GM19452 (cell line): Measurements from ENCODE around the gene DNAJC21.

Experiments used
- ATAC-seq: cut with Tn5 transposase; IDR thresholded peaks from one replicate; pipeline ENCODE4 v1.9.1; 2021; ENCODE audit not compliant: unreplicated experiment

The DNAJC21 gene

GRCh38 chr5:34929134-34929719 is at the start of gene DNAJC21:
DNAJC21 (plus strand) TSS chr5:34929559; CDS start chr5:34929820, 261 bp downstream.
- ATAC-seq: peak; percentile 81

GRCh38 chr5:34881246-34881645 is 48.1 kb upstream of the DNAJC21 start:
- ATAC-seq: no peak

GRCh38 chr5:34886392-34887119 is 42.8 kb upstream of the DNAJC21 start:
- no peak for ATAC-seq

DNA sequence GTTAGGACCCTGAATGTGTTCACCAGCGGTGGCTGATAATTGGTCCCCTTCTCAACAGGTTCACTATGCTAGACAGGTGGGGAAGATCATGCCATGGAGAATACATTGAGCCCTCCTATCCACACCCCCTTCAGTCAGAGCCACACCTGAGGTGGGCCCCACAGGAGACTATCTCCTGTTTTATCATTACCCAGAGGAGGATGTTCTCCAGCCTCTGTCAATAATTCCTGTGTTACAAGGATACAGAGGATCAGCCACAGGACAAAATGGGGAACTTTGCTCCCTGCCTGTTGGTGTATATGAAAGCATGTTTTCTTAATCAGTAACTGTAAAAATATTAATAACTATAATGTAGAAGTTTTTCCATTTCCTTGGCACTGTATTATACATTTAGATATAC is 40.0 kb upstream of the DNAJC21 start:
- no peak for ATAC-seq

GRCh38 chr5:34891981-34892380 is 37.4 kb upstream of the DNAJC21 start:
- no peak for ATAC-seq

- ATAC-seq: no peak
These were observed 36.9 kb upstream of the DNAJC21 start for GRCh38 chr5:34892414-34892813.

DNA sequence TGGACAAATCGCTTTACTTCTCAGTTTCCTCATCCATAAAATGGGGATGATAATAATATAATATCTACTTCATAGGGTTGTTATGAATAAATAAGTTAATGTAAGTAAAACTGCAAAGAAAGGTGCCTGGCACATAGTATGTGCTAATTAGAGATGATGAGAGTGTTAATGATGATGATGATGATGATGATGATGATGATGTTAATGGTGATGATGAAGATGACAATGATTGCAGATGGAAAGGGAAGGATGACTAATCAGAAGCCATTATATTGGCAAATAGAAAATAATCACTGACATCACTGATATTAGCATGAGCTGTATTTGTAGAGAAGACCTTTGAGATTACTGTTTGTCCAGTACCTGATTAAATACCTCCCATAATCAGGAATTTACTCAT is 34.6 kb upstream of the DNAJC21 start:
- no peak for ATAC-seq

DNA sequence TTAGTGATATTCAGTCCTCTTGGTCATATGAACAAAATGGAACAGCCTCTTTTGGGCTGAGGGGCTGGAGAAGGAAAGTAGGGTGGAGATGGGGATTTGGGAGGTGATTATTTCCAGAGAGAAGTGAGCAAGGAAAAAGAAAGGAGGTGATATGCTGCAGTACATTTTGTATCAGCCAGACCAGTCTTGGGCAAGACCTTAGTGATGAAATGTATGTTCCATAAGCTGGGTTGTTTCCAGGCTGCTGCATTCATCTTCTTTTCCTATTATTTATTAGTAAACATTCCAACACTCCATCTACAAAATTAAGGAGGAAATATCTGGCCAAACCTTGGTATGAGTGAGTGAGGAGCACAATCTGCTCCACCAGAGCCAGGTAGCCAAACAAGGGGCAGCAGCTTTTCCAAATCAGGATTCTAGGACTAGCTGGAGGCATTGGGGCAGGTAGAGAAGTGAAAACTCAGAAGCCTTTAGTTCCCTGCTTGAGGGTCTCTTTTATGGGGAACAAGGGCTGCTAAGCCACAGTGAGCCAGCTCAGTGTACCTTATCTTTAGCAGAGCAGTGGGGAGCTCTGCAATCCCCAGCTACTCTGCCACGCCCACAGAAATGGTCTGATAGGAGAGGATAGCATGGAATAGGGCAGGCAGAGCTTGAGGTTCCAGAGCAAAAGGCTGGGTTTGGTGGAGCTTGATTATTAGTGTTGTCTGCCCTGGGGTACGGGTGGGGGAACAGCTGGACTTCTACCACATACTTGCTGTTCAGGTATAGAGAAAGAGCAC is 33.5 kb upstream of the DNAJC21 start:
- ATAC-seq: no peak

DNA sequence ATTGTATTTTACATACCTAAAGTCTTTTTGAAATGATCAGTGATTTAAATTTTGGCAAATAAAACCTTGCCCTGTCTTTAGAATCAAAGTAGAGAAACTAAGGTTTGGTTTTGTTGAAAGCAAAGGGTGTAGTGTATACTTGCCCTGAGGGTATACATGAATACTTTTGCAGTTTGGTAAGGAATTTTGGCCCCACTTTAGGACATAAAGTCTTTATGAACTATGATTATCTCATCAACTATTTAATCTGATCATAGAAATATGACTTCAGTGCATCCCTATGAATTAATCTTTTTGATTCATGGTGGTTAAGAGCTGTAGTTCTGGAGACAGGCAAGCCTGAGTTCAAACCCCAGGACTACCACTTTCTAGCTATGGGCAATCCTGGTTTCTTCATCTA is 31.7 kb upstream of the DNAJC21 start:
- no peak for ATAC-seq

- ATAC-seq: no peak
These were observed 31.0 kb upstream of the DNAJC21 start for GRCh38 chr5:34898258-34898895.

DNA sequence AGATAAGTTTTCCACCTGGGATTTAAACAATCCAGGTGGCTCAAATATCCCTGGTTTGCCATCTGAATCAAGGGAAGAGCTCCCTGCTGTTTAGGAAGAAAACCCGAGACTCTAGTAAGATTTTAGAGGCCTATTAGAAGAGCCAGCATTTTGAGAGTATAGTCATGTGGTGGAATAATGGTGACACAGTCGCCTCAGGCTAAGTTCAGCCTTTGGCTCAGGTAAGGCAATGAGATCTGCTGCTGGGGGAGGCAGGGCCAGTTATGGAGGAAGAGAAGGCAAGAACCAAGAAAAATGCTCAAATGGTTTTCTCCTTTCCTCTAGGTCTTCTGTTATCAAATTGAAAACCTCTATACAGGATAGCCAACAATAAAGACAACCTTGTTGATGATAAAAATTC is 30.3 kb upstream of the DNAJC21 start:
- ATAC-seq: no peak

GRCh38 chr5:34900652-34901051 is 28.7 kb upstream of the DNAJC21 start:
- no peak for ATAC-seq

GRCh38 chr5:34903260-34903659 is 26.1 kb upstream of the DNAJC21 start:
- ATAC-seq: no peak

DNA sequence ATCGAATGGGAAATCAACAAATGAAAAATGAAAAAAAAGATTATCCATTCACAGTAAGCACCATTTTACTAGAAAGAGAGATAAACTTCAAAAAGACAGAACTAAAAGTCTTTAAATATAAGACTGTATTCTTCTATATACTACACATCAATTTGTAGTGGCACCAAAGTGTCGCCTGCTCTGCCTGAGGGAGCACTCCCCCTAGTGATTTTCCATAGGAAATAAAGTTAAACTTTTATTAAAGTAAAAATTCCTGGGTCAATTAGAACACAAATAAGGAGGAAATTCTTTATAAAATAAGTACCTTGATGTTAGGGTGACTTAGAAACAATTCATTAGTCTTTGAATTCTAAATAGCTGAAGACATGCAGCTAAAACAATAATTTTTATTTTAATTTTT is 23.8 kb upstream of the DNAJC21 start:
- no peak for ATAC-seq

- no peak for ATAC-seq
These were observed 16.3 kb upstream of the DNAJC21 start for GRCh38 chr5:34913072-34913471.

- peak; percentile 14 for ATAC-seq
These were observed 14.7 kb upstream of the DNAJC21 start for GRCh38 chr5:34914671-34915138.

DNA sequence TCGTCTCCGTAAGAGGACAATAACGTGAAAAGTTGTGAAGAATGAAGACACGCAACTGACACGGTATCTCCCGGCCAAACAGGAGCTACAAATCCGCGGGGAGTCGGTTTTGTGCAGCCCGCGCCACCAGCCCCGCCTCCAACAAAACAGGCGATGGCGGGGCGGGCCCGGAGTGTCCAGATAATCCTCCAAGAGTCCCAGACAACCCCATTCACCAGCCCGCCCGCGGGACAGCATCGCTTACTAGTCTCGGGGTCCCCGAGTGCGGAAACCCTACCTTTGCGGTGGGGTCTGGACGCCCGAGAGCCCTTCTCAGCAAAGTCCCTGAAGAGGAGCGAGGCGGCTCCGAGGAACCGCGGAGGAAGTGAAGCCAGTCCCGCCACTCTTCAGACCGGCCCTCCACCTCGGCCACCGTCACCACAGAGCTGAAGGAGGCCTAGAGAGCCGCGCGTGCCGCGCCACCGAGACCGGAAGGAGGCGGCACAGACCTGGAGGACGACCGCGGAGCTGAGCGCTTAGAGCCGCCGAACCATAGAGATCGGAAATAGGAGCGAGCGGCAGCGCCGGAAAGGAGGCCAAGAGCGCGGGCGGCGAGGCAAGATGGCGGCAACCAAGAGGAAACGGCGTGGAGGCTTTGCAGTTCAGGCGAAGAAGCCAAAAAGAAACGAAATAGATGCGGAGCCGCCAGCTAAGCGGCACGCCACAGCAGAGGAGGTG is 14.1 kb upstream of the DNAJC21 start, which contains the start of the genes BRIX1 and RAD1:
Gene BRIX1, plus strand, starts transcription at position 573 of the 717 bp plus-strand sequence. Its CDS starts 28 bp downstream, at position 601.
Gene RAD1, minus strand, starts transcription at position 366 of the 717 bp plus-strand sequence. CDS start 612 bp downstream, outside the sequence.
- ATAC-seq: peak; percentile 99

- peak; percentile 14 for ATAC-seq
These were observed 13.5 kb upstream of the DNAJC21 start for GRCh38 chr5:34915856-34916192.

GRCh38 chr5:34916518-34916917 is 12.8 kb upstream of the DNAJC21 start:
- ATAC-seq: no peak

- no peak for ATAC-seq
These were observed 11.3 kb upstream of the DNAJC21 start for GRCh38 chr5:34918025-34918424.

GRCh38 chr5:34919077-34919476 is 10.3 kb upstream of the DNAJC21 start:
- ATAC-seq: no peak
